Breast epithelium (tissue), 4 donors: ENCODE data around the gene ANKRD63. TPM values are rescaled to one million over a fixed set of nuclear protein-coding genes. Genes with fewer than 3 reads are reported as not detected.

Experiments
- DNase-seq, 2 donors: peaks; one replicate each; pipeline ENCODE4 v3.0.0-alpha.2; 2019; ENCODE audit warnings: low spot score in 2 of 2
- H3K27ac ChIP-seq, 2 donors: fragments of 200-600 bp; sonication (generic) in 1 of 2; one replicate each; pipeline ENCODE4 v1.5.1; 2016 to 2019; ENCODE audit warnings: mild to moderate bottlenecking in 1 of 2
- H3K27me3 ChIP-seq, 2 donors: fragments of 200-600 bp; sonication (generic) in 1 of 2; one replicate each; pipeline versions ENCODE4 v1.5.1 to v1.6.0; 2017 to 2019; ENCODE audit warnings: control low read depth in 1 of 2, mild to moderate bottlenecking in 1 of 2
- H3K36me3 ChIP-seq: fragments of 200-600 bp; one replicate; pipeline ENCODE4 v1.5.1; 2019
- H3K4me1 ChIP-seq, 2 donors: fragments of 200-600 bp; sonication (generic); one replicate each; pipeline ENCODE4 v1.5.1; 2016 to 2019; ENCODE audit warnings: control low read depth in 1 of 2
- H3K4me3 ChIP-seq, 3 donors: fragments of 200-600 bp; sonication (generic); 1 replicate in 2 of 3; 2 replicates in 1 of 3; pipeline ENCODE4 v1.5.1; 2016 to 2019; ENCODE audit warnings: mild to moderate bottlenecking in 3 of 3, moderate library complexity in 2 of 3
- H3K9me3 ChIP-seq, 2 donors: fragments of 200-600 bp; sonication (generic) in 1 of 2; one replicate each; pipeline ENCODE4 v1.5.1; 2016 to 2019; ENCODE audit warnings: control low read depth in 1 of 2
- POLR2A ChIP-seq: fragments of 450-650 bp; IDR thresholded peaks from one replicate; pipeline ENCODE4 v1.6.1; 2016; ENCODE audit warnings: antibody characterized with exemption, mild to moderate bottlenecking, moderate library complexity
- POLR2AphosphoS5 ChIP-seq, 3 donors: sonication (generic); formaldehyde crosslinking; IDR thresholded peaks; one replicate each; pipeline ENCODE4 v1.6.1; 2017; ENCODE audit warnings: antibody characterized with exemption in 3 of 3
- intact Hi-C: fragments of 100-400 bp; cut with DNase I; formaldehyde crosslinking; loops from one replicate; pipeline ENCODE4 v1.15.1; 2023; ENCODE audit warnings: low total_unique reads
- total RNA-seq, 3 donors: library from RNA; depleted of rRNA; stranded (reverse); fragments of >200 nt; gene quantifications; one replicate each; pipeline ENCODE4 v1.1.0, GENCODE V29; 2016
- TF ChIP-seq, protein P1 (sequence below), 3 donors: fragments of 450-650 bp; IDR thresholded peaks; one replicate each; pipeline ENCODE4 v1.5.1; 2016 to 2017; ENCODE audit warnings: antibody characterized with exemption in 3 of 3, mild to moderate bottlenecking in 3 of 3, moderate library complexity in 3 of 3

Gene ANKRD63
- total RNA-seq, 3 donors from 2014 or later: not detected

DNA sequence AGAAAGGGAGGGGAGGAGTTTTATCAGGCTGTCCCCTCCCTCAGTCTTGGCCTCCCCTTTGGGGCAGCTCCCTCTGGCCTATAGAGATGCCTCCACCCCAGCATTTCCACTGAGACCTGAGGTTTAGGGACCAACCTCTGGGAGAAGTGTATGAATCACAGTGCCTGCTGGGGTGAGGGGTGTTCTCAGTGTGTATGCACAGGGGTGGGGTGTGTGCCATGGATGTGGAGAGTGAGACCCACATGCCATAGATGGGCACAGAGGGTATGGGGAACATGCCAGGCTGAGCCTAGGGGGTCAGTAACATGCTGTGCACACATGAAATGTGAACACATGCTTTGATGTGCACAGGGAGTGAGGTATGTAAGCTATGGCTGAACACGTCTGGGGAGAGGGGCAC is 12.4 kb upstream of the ANKRD63 start:
- no peak for DNase-seq
- no peaks in the 10 kb centered on the region for H3K27me3 ChIP-seq
- H3K4me3 ChIP-seq: no peak overlapping the region
- no peak overlapping the region for H3K27ac ChIP-seq
- H3K4me1 ChIP-seq: peaks cover 0 to 3% of the 10 kb centered on the region in 2 donors
- no peak for TF ChIP-seq POLR2AphosphoS5 (IDR thresholded peaks at IDR 0.05)
- TF ChIP-seq POLR2A: no peak
- TF ChIP-seq, protein P1, sequence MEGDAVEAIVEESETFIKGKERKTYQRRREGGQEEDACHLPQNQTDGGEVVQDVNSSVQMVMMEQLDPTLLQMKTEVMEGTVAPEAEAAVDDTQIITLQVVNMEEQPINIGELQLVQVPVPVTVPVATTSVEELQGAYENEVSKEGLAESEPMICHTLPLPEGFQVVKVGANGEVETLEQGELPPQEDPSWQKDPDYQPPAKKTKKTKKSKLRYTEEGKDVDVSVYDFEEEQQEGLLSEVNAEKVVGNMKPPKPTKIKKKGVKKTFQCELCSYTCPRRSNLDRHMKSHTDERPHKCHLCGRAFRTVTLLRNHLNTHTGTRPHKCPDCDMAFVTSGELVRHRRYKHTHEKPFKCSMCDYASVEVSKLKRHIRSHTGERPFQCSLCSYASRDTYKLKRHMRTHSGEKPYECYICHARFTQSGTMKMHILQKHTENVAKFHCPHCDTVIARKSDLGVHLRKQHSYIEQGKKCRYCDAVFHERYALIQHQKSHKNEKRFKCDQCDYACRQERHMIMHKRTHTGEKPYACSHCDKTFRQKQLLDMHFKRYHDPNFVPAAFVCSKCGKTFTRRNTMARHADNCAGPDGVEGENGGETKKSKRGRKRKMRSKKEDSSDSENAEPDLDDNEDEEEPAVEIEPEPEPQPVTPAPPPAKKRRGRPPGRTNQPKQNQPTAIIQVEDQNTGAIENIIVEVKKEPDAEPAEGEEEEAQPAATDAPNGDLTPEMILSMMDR (IDR thresholded peaks at IDR 0.05): no peak
- intact Hi-C loops: no loop called here
- H3K36me3 ChIP-seq: no peaks in the 10 kb centered on the region
- H3K9me3 ChIP-seq: no peaks in the 10 kb centered on the region

DNA sequence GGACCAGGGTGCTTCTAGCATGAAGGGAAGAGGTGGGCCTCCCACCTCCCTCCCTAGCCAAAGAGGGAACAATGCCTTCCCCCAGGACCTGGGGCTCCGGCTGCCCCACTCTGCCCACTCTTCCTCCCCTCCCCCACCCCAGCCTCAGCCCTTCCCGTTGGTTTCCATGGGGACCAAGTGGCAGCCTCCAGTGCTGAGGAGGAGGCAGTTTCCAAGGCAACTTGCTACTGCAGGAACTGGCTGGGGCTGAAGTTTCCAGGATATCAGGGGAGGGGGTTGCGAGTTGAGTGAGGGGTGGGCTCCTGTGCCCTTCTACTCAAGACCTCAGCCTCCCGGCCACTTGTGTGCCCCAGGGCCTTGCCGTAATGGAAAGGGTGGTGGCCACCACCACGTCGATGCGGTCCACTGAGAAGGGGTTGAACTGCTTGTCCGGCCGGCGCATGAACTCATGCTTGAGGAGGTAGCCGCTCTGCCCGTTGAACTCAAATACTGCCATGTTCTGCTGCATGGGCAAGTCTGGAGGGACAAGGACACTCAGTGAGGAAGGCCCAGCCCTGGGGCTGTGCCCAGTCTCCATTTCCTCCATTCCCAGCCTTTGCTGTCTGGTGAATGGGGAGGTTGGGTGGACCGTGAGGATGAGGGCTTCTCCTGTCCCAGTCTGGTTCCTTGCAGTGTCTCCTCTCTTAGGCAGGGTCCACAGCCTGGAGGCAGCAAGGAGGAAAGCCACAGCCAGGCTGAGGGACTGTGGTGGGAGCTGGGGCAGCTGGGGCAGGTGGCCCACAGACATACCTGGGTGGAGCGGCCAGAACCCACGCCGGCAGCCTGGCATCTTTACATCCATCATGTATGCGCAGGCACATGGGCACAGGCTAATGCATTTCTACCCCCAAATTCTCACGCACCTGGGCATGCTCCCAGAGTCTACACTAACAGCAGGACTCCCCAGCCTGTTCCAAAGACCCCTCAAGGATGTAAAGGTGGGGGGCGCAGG is 11.3 kb upstream of the ANKRD63 start:
- TF ChIP-seq, protein P1 (IDR thresholded peaks at IDR 0.05): no peak
- TF ChIP-seq POLR2A (no peak), POLR2AphosphoS5 (IDR thresholded peaks at IDR 0.05) (no peak)
- H3K27me3 ChIP-seq: no peaks in the 10 kb centered on the region
- H3K4me3 ChIP-seq: no peak overlapping the region
- no peaks in the 10 kb centered on the region for H3K36me3 ChIP-seq
- H3K4me1 ChIP-seq: peaks cover 0 to 3% of the 10 kb centered on the region in 2 donors
- intact Hi-C loops: no loop called here
- DNase-seq: no peak
- no peaks in the 10 kb centered on the region for H3K9me3 ChIP-seq
- H3K27ac ChIP-seq: no peak overlapping the region

DNA sequence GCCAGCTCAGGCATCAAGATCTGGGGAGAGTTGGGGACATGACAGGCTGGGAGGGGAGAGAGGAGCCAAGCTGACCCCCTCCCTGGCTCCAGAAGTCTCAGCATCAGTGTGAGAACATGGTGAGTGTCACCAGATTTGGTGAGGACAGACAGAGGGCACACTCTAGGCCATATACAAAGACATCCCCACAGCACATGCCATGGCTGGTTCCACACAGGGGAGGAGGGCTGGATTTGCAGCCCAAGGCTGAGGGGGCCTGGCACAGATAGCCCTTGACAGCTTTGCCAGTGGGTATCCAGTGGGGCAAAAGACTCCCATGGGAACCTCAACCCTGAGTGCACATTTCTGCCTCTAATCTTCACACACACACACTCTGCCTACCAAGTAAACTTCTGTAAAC is 10.1 kb upstream of the ANKRD63 start:
- H3K27ac ChIP-seq: no peak overlapping the region
- no peak overlapping the region for H3K4me3 ChIP-seq
- no peak for DNase-seq
- H3K27me3 ChIP-seq: no peaks in the 10 kb centered on the region
- no peaks in the 10 kb centered on the region for H3K36me3 ChIP-seq
- TF ChIP-seq POLR2AphosphoS5 (IDR thresholded peaks at IDR 0.05) (no peak), POLR2A (no peak)
- TF ChIP-seq, protein P1 (IDR thresholded peaks at IDR 0.05): no peak
- intact Hi-C loops: no loop called here
- no peaks in the 10 kb centered on the region for H3K9me3 ChIP-seq
- H3K4me1 ChIP-seq: peaks cover 0 to 3% of the 10 kb centered on the region in 2 donors

GRCh38 chr15:40292246-40292645 is 9.4 kb upstream of the ANKRD63 start:
- no peaks in the 10 kb centered on the region for H3K36me3 ChIP-seq
- no peaks in the 10 kb centered on the region for H3K27me3 ChIP-seq
- peaks cover 0 to 3% of the 10 kb centered on the region in 2 donors for H3K4me1 ChIP-seq
- intact Hi-C loops: no loop called here
- TF ChIP-seq POLR2AphosphoS5 (IDR thresholded peaks at IDR 0.05): no peak
- no peak for TF ChIP-seq POLR2A
- TF ChIP-seq, protein P1 (IDR thresholded peaks at IDR 0.05): no peak
- no peak overlapping the region for H3K4me3 ChIP-seq
- DNase-seq: no peak
- no peaks in the 10 kb centered on the region for H3K9me3 ChIP-seq
- no peak overlapping the region for H3K27ac ChIP-seq

- no peak for DNase-seq
Measured at GRCh38 chr15:40290918-40291574, 8.2 kb upstream of the ANKRD63 start.

More at GRCh38 chr15:40290918-40291574, 8.2 kb upstream of the ANKRD63 start:
- peaks cover 0 to 3% of the 10 kb centered on the region in 2 donors for H3K4me1 ChIP-seq
- no peak overlapping the region for H3K27ac ChIP-seq
- peak overlapping the region; percentile 19 to 71 (median 48) for H3K4me3 ChIP-seq
- intact Hi-C loops: no loop called here
- H3K36me3 ChIP-seq: no peaks in the 10 kb centered on the region
- TF ChIP-seq, protein P1 (IDR thresholded peaks at IDR 0.05): no peak
- TF ChIP-seq POLR2AphosphoS5 (IDR thresholded peaks at IDR 0.05) (no peak), POLR2A (no peak)
- no peaks in the 10 kb centered on the region for H3K27me3 ChIP-seq
- no peaks in the 10 kb centered on the region for H3K9me3 ChIP-seq
